Panc1 (cell line): ENCODE results near the gene APP.

Experiments
- POLR2AphosphoS5 ChIP-seq: IDR thresholded peaks from 2 replicates; pipeline ENCODE4 v1.6.1; 2012; ENCODE audit warnings: mild to moderate bottlenecking, low read depth, low read length, moderate library complexity
- SIN3A ChIP-seq: IDR thresholded peaks from 2 replicates; pipeline ENCODE4 v1.6.1; 2012; ENCODE audit warnings: low read depth, mild to moderate bottlenecking, low read length, moderate library complexity, borderline replicate concordance; ENCODE audit not compliant: insufficient read depth
- TCF7L2 ChIP-seq: IDR thresholded peaks from 2 replicates; pipeline ENCODE4 v1.6.1; 2011; ENCODE audit warnings: mild to moderate bottlenecking, low read depth, low read length, inconsistent platforms
- TF ChIP-seq, protein P1 (sequence below): fragments of 450-650 bp; IDR thresholded peaks from 2 replicates; pipeline ENCODE4 v1.5.1; 2017; ENCODE audit warnings: mild to moderate bottlenecking
- TF ChIP-seq, protein P2 (sequence below), 2 experiments: IDR thresholded peaks; 2 replicates each; pipeline ENCODE4 v1.6.1; 2011 to 2012; ENCODE audit warnings: low read depth in 2 of 2, control low read depth in 1 of 2, low read length in 1 of 2, mild to moderate bottlenecking in 1 of 2, moderate library complexity in 1 of 2; ENCODE audit not compliant: insufficient read depth in 1 of 2

GRCh38 chr21:26115899-26116298 lies 54.7 kb downstream of the APP start:
- TF ChIP-seq, protein P1, sequence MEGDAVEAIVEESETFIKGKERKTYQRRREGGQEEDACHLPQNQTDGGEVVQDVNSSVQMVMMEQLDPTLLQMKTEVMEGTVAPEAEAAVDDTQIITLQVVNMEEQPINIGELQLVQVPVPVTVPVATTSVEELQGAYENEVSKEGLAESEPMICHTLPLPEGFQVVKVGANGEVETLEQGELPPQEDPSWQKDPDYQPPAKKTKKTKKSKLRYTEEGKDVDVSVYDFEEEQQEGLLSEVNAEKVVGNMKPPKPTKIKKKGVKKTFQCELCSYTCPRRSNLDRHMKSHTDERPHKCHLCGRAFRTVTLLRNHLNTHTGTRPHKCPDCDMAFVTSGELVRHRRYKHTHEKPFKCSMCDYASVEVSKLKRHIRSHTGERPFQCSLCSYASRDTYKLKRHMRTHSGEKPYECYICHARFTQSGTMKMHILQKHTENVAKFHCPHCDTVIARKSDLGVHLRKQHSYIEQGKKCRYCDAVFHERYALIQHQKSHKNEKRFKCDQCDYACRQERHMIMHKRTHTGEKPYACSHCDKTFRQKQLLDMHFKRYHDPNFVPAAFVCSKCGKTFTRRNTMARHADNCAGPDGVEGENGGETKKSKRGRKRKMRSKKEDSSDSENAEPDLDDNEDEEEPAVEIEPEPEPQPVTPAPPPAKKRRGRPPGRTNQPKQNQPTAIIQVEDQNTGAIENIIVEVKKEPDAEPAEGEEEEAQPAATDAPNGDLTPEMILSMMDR, result no peak
- TF ChIP-seq POLR2AphosphoS5 (no peak), SIN3A (no peak), TCF7L2 (no peak)
- TF ChIP-seq, protein P2, sequence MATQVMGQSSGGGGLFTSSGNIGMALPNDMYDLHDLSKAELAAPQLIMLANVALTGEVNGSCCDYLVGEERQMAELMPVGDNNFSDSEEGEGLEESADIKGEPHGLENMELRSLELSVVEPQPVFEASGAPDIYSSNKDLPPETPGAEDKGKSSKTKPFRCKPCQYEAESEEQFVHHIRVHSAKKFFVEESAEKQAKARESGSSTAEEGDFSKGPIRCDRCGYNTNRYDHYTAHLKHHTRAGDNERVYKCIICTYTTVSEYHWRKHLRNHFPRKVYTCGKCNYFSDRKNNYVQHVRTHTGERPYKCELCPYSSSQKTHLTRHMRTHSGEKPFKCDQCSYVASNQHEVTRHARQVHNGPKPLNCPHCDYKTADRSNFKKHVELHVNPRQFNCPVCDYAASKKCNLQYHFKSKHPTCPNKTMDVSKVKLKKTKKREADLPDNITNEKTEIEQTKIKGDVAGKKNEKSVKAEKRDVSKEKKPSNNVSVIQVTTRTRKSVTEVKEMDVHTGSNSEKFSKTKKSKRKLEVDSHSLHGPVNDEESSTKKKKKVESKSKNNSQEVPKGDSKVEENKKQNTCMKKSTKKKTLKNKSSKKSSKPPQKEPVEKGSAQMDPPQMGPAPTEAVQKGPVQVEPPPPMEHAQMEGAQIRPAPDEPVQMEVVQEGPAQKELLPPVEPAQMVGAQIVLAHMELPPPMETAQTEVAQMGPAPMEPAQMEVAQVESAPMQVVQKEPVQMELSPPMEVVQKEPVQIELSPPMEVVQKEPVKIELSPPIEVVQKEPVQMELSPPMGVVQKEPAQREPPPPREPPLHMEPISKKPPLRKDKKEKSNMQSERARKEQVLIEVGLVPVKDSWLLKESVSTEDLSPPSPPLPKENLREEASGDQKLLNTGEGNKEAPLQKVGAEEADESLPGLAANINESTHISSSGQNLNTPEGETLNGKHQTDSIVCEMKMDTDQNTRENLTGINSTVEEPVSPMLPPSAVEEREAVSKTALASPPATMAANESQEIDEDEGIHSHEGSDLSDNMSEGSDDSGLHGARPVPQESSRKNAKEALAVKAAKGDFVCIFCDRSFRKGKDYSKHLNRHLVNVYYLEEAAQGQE (IDR thresholded peaks at IDR 0.05; ENCODE audit: insufficient read depth in 1 of 2, low read depth in 2 of 2, low read length in 1 of 2), result no peak
